ENCODE results near the gene PDPK1.

GRCh38 chr16:2611499-2611862, 73.7 kb downstream of the PDPK1 start:
- TF ChIP-seq CTCF (IDR thresholded peaks at IDR 0.05) (no peak), POLR2A (IDR thresholded peaks at IDR 0.05) (no peak), EP300 (IDR thresholded peaks at IDR 0.05) (no peak)

Measured in tibial nerve (tissue), 4 donors.